Prostate gland (tissue), 2 donors: Measurements from ENCODE around the gene FAM120B.

Experiments used
- CTCF ChIP-seq, 4 experiments: fragments of 200-600 bp in 2 of 4; fragments of 450-650 bp in 2 of 4; sonication (generic) in 2 of 4; IDR thresholded peaks; 1 replicate in 3 of 4; 2 replicates in 1 of 4; pipeline ENCODE4 v1.5.1; 2016 to 2019; ENCODE audit warnings: antibody characterized with exemption in 4 of 4, mild to moderate bottlenecking in 2 of 4, moderate library complexity in 2 of 4
- POLR2A ChIP-seq: fragments of 450-650 bp; IDR thresholded peaks from one replicate; pipeline ENCODE4 v1.6.1; 2016; ENCODE audit warnings: antibody characterized with exemption, mild to moderate bottlenecking
- POLR2AphosphoS5 ChIP-seq: sonication (generic); formaldehyde crosslinking; IDR thresholded peaks from one replicate; pipeline ENCODE4 v1.6.1; 2017; ENCODE audit warnings: antibody characterized with exemption

GRCh38 chr6:170444811-170445211 lies 138.3 kb downstream of the FAM120B start:
- no peak for TF ChIP-seq CTCF (IDR thresholded peaks at IDR 0.05)
- no peak for TF ChIP-seq POLR2A
- TF ChIP-seq POLR2AphosphoS5, result no peak
